Panc1 (cell line): ENCODE results near the gene NNT. TPM values are rescaled to one million over a fixed set of nuclear protein-coding genes. Genes with fewer than 3 reads are reported as not detected.

Source experiments
- ATAC-seq: fragments of 200-7000 bp; cut with Tn5 transposase; 2 replicates; pipeline ENCODE4 v1.9.1; 2020; ENCODE audit warnings: mild to moderate bottlenecking, moderate library complexity
- BruUV-seq: library from RNA; stranded (reverse); fragments of 400-500 nt; replicated peaks from 2 replicates; lab custom pipeline; 2021; lab: Mats Ljungman, UMichigan
- CTCF ChIA-PET: fragments of 300-600 bp; sonication (Branson Sonifier 250); formaldehyde crosslinking; loops from one replicate; lab custom pipeline; 2022; ENCODE audit warnings: antibody characterized with exemption; lab: Charles Lee
- POLR2A ChIA-PET: fragments of 300-600 bp; sonication (Branson Sonifier 250); formaldehyde crosslinking; loops from one replicate; lab custom pipeline; 2022; ENCODE audit warnings: antibody characterized with exemption; lab: Charles Lee
- DNase-seq: peaks from one replicate; pipeline ENCODE4 v3.0.0-alpha.2; 2010; ENCODE audit warnings: low read depth, low spot score
- H3K27ac ChIP-seq: 2 replicates; pipeline ENCODE4 v1.5.1; 2011; ENCODE audit warnings: mild to moderate bottlenecking, low read length, inconsistent platforms
- H3K27me3 ChIP-seq: fragments of 200-500 bp; sonication (Bioruptor generic); 2 replicates; pipeline ENCODE4 v1.6.0; 2014; ENCODE audit warnings: low read length, inconsistent platforms; ENCODE audit not compliant: control insufficient read depth, insufficient read depth
- H3K36me3 ChIP-seq: fragments of 200-500 bp; sonication (Bioruptor generic); 2 replicates; pipeline ENCODE4 v1.5.1; 2014; ENCODE audit warnings: inconsistent platforms, mild to moderate bottlenecking, low read length, moderate library complexity; ENCODE audit not compliant: control insufficient read depth, insufficient read depth
- H3K4me1 ChIP-seq: 2 replicates; pipeline ENCODE4 v1.5.1; 2011; ENCODE audit warnings: inconsistent platforms, mild to moderate bottlenecking, low read length, moderate library complexity; ENCODE audit not compliant: control insufficient read depth, insufficient read depth
- H3K4me3 ChIP-seq, 2 experiments: 2 replicates each; pipeline ENCODE4 v1.5.1; 2011 to 2012; ENCODE audit warnings: low read depth in 2 of 2, low read length in 2 of 2, mild to moderate bottlenecking in 2 of 2, inconsistent platforms in 1 of 2, moderate library complexity in 1 of 2
- H3K9me3 ChIP-seq: fragments of 200-500 bp; sonication (Bioruptor generic); 2 replicates; pipeline ENCODE4 v1.5.1; 2014; ENCODE audit warnings: low read depth, mild to moderate bottlenecking, inconsistent platforms, low read length, moderate library complexity; ENCODE audit not compliant: control insufficient read depth, insufficient read depth
- POLR2AphosphoS5 ChIP-seq: IDR thresholded peaks from 2 replicates; pipeline ENCODE4 v1.6.1; 2012; ENCODE audit warnings: mild to moderate bottlenecking, low read depth, low read length, moderate library complexity
- SIN3A ChIP-seq: IDR thresholded peaks from 2 replicates; pipeline ENCODE4 v1.6.1; 2012; ENCODE audit warnings: low read depth, mild to moderate bottlenecking, low read length, moderate library complexity, borderline replicate concordance; ENCODE audit not compliant: insufficient read depth
- TCF7L2 ChIP-seq: IDR thresholded peaks from 2 replicates; pipeline ENCODE4 v1.6.1; 2011; ENCODE audit warnings: mild to moderate bottlenecking, low read depth, low read length, inconsistent platforms
- in situ Hi-C: cut with HindIII; loops from 2 replicates; pipeline ENCODE4 v1.10.0; 2016; ENCODE audit warnings: low sequenced_read_pairs, low pct_unique_long_range_greater_than_20kb
- intact Hi-C: fragments of 100-400 bp; cut with micrococcal nuclease; formaldehyde crosslinking; loops from one replicate; pipeline ENCODE4 v1.10.0; 2022; ENCODE audit not compliant: unreplicated experiment
- total RNA-seq: library from RNA; stranded (reverse); gene quantifications from one replicate; pipeline ENCODE4 v1.2.1, GENCODE V29; 2021; ENCODE audit not compliant: unreplicated experiment
- TF ChIP-seq, protein P1 (sequence below), 2 experiments: IDR thresholded peaks; 2 replicates each; pipeline ENCODE4 v1.6.1; 2011 to 2012; ENCODE audit warnings: low read depth in 2 of 2, control low read depth in 1 of 2, low read length in 1 of 2, mild to moderate bottlenecking in 1 of 2, moderate library complexity in 1 of 2; ENCODE audit not compliant: insufficient read depth in 1 of 2
- TF ChIP-seq, protein P2 (sequence below): fragments of 450-650 bp; IDR thresholded peaks from 2 replicates; pipeline ENCODE4 v1.5.1; 2017; ENCODE audit warnings: mild to moderate bottlenecking

The NNT gene
- total RNA-seq, 1 experiment from 2014 or later: 78.7 TPM

DNA sequence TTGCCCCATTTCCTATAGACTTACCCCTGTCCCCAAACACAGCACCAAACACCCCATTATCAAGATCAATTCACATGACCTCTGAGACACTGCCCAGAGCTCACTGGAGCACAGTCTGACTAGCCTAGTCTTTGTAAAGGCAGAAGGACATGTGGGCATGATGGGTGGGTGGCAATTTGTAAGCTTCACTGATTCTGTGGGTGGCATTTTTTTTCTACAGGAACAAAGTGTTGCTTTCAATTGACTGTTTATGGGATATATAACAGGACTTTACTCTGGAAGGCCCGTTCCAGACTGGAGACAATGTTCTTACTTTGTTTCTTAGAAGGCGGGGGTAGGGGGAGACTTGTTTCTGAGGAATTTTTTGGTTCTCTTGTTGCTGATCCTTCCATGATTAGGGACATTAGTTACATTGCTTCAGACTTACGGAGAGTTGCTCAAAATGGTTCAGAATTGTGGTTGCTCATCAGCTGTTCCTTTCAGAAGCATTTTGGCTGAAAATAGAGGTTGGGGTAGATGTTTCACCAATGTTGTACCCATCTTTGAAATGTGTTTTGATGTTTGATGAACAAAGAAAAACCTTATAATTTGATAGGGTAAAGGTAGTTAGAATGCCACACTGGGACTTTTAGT is 20.2 kb downstream of the NNT start:
- in situ Hi-C loops (no loop called here), intact Hi-C loops (no loop called here)
- Histone ChIP-seq H3K27ac (no peak overlapping the region), H3K4me1 (no peaks in the 10 kb centered on the region), H3K36me3 (peaks cover 5% of the 10 kb centered on the region; the same call in 1 of the 2 replicates), H3K27me3 (no peaks in the 10 kb centered on the region), H3K4me3 (no peak overlapping the region), H3K9me3 (no peaks in the 10 kb centered on the region)
- ChIA-PET CTCF (no interaction called here), POLR2A (interaction anchor here (0.7 kb wide), 1 partner anchor 108 kb away, joined by 8 read pairs; the partner anchor contains the start of gene C5orf34)
- TF ChIP-seq, protein P1, sequence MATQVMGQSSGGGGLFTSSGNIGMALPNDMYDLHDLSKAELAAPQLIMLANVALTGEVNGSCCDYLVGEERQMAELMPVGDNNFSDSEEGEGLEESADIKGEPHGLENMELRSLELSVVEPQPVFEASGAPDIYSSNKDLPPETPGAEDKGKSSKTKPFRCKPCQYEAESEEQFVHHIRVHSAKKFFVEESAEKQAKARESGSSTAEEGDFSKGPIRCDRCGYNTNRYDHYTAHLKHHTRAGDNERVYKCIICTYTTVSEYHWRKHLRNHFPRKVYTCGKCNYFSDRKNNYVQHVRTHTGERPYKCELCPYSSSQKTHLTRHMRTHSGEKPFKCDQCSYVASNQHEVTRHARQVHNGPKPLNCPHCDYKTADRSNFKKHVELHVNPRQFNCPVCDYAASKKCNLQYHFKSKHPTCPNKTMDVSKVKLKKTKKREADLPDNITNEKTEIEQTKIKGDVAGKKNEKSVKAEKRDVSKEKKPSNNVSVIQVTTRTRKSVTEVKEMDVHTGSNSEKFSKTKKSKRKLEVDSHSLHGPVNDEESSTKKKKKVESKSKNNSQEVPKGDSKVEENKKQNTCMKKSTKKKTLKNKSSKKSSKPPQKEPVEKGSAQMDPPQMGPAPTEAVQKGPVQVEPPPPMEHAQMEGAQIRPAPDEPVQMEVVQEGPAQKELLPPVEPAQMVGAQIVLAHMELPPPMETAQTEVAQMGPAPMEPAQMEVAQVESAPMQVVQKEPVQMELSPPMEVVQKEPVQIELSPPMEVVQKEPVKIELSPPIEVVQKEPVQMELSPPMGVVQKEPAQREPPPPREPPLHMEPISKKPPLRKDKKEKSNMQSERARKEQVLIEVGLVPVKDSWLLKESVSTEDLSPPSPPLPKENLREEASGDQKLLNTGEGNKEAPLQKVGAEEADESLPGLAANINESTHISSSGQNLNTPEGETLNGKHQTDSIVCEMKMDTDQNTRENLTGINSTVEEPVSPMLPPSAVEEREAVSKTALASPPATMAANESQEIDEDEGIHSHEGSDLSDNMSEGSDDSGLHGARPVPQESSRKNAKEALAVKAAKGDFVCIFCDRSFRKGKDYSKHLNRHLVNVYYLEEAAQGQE (IDR thresholded peaks at IDR 0.05; ENCODE audit: insufficient read depth in 1 of 2, low read depth in 2 of 2, low read length in 1 of 2): no peak
- no peak for TF ChIP-seq SIN3A
- TF ChIP-seq POLR2AphosphoS5: no peak
- TF ChIP-seq, protein P2, sequence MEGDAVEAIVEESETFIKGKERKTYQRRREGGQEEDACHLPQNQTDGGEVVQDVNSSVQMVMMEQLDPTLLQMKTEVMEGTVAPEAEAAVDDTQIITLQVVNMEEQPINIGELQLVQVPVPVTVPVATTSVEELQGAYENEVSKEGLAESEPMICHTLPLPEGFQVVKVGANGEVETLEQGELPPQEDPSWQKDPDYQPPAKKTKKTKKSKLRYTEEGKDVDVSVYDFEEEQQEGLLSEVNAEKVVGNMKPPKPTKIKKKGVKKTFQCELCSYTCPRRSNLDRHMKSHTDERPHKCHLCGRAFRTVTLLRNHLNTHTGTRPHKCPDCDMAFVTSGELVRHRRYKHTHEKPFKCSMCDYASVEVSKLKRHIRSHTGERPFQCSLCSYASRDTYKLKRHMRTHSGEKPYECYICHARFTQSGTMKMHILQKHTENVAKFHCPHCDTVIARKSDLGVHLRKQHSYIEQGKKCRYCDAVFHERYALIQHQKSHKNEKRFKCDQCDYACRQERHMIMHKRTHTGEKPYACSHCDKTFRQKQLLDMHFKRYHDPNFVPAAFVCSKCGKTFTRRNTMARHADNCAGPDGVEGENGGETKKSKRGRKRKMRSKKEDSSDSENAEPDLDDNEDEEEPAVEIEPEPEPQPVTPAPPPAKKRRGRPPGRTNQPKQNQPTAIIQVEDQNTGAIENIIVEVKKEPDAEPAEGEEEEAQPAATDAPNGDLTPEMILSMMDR: no peak
- TF ChIP-seq TCF7L2: no peak
- ATAC-seq (no peak), DNase-seq (no peak)
- no TSS peak for BruUV-seq

DNA sequence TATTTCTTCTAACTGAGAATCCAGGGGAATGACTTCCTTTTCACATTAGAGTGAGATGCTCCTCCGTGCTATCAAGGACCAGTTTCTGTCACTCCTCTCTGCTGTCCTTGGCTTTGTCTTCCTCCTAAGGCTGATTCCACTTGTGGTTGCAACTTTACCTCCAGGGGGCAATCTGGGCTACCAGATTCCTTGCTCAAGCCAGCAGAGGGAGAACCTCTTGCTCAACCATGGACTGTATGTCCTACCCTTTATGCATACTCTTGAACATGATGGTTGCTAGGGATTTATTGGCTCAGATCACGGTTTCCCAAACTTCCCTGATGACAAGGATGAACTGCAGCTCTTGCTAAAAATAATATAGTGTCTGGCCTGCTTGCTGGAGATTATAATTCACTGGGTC is 24.0 kb downstream of the NNT start:
- no peaks in the 10 kb centered on the region for H3K27me3 ChIP-seq
- H3K36me3 ChIP-seq: peaks cover 3% of the 10 kb centered on the region; the same call in 1 of the 2 replicates
- peak; percentile 58 for DNase-seq
- no TSS peak for BruUV-seq
- H3K9me3 ChIP-seq: no peaks in the 10 kb centered on the region
- in situ Hi-C loops (no loop called here), intact Hi-C loops (no loop called here)
- no peak overlapping the region for H3K4me3 ChIP-seq
- ChIA-PET POLR2A (no interaction called here), CTCF (no interaction called here)
- no peaks in the 10 kb centered on the region for H3K4me1 ChIP-seq
- H3K27ac ChIP-seq: no peak overlapping the region
- TF ChIP-seq POLR2AphosphoS5 (no peak), SIN3A (no peak)
- TF ChIP-seq, protein P2: peak; percentile 86
- TF ChIP-seq, protein P1 (IDR thresholded peaks at IDR 0.05; ENCODE audit: insufficient read depth in 1 of 2, low read depth in 2 of 2, low read length in 1 of 2): no peak
- peak; percentile 94 for ATAC-seq
